Activated CD4-positive, alpha-beta T cell treated with anti-CD3 and anti-CD28 coated beads, Interleukin-2, Interleukin-4, amounts not matched to agents 100 ng/mL and 50 ng/mL, durations not matched to agents 16 hours and 8 hours (primary cell): ENCODE results near the gene CPN2.

Source experiments
- DNase-seq: peaks from one replicate; pipeline ENCODE4 v3.0.0-alpha.2; 2020; ENCODE audit warnings: low spot score

The CPN2 gene

DNA sequence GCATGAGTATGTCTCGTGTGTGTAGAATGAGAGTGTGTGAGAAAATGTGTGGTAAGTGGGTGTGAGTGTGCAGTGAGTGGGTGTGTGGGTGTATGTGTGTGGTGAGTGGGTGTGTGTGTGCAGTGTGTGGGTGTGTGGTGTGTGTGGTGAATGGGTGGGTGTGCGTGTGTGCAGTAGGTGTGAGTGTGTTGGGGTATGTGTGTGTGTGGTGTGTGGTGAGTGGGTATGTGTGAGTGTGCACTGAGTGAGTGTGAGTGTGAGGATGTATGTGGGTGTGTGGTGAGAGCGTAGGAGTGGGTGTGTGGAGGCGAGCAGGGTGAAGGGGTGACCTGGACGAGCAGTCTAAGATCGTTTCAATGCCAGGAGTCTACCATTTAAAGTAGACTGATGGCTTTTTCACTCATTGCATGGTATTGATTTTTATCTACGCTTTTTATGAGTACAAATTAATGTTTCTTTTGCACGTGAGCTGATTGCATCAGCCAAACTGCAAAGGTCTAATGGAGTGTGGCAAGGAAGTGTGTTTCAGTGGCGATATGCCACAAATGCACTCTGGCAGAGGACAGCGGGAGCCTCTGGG is 1.6 kb upstream of the CPN2 start:
- no peak for DNase-seq

DNA sequence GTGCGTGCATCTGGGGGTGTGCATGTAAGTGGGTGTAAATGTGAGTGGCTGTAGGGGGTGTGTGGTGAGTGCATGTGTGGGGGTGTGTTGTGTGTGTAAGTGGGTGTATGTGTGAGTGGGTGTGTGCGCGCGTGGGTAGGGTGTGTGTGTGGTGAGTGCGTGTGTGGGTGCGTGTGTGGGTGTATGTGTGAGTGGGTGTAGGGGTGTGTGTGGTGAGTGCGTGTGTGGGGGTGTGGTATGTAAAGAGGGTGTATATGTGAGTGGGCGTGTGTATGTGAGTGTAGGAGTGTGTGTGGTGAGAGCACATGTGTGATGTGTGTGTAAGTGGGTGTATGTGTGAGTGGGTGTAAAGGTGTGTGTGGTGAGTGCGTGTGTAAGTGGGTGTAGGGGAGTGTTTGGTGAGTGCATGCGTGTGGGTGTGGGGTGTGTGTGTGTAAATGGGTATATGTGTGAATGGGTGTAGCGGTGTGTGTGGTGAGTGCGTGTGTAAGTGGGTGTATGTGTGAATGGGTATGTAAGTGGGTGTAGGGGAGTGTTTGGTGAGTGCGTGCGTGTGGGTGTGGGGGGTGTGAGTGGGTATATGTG is 916 bp upstream of the CPN2 start:
- no peak for DNase-seq

DNA sequence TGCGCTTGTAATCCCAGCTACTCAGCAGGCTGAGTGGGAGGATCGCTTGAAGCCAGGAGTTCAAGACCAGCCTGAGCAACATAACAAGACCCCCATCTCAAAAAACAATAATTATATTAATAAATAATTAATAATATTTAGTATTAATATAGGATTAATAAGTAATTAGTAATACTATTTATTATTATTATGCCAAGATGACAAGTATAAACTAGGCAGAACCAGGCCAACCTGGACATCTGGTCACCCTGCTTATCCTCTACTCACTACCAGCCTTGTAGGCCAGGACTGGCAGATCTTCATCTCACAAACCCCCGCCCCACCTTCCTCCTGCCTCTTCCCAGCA is 429 bp downstream of the CPN2 start:
- DNase-seq, result no peak

DNA sequence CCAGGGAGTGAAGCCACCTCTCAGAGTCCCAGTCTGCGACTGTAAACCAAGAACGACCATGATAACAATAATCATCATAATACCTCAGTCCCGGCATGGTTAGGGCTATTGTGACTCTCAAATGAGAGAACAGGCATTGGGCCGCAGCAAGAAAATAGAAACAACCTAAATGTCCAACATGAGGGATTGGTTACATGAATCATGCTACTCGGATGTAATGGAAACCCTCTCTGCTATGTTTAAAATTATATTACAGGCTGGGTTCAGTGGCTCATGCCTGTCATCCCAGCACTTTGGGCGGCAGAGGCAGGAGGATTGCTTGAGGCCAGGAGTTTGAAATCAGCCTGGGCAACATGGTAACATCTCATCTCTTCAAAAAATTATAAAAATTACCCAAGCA is 2.8 kb downstream of the CPN2 start:
- DNase-seq, result no peak

DNA sequence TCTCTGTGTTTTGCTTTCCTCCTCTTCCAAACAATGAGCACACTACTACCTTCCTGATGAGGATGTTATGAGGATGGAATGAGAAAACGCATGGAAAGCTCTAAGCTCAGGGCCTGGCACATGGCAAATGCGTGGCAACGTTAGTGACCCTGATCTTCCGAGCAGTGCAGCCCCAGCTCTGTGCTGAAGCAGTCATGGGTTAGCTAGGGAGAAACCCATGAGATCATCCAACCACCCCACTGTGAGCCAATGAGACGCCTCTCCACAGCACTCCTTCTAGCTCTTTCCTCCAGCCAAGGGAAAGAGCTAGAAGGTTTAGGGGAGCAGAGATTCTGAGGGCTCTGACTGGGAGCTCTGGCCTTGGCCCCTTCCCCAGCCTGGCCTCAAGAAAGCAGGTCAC is 4.5 kb downstream of the CPN2 start:
- DNase-seq, result no peak

DNA sequence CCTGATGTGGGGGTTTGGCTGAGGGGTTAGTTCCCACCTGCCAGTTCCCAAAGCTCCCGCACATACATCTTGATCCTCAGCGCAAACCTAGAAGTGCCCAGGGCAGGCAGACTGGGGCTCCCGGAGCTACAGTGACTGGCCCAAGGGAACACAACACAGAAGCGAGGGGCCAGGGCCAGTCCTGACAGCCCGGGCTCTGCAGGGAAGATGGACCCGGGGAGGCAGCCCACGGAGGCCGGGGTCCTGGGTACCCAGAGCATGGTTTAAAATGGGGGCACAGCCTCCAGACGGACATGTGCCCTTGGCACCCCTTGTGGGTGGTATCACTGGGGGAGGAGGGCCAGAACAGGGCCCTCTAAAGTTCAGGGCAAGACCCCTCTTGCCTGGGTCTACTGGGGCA is 5.1 kb downstream of the CPN2 start:
- no peak for DNase-seq

DNA sequence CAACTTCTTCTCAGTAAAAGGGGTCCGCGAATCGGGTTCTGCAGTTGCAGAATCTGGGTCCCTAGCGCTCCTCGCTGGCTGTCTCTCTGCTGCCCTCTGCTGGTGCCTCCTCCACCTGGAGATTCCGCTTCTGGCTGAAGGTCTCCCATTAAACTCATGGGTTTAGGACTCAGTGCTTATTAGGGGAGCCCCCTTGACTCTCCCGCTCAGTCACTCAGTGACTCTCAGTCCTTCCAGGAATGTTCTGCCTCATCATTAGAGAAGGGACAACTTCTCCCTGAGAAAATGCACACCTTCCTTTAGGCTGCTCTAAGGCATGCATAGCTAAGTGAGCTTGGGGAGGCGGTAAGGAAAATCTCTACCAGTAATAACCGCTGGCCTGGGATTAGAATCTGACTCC is 7.1 kb downstream of the CPN2 start:
- DNase-seq, result peak; percentile 68

DNA sequence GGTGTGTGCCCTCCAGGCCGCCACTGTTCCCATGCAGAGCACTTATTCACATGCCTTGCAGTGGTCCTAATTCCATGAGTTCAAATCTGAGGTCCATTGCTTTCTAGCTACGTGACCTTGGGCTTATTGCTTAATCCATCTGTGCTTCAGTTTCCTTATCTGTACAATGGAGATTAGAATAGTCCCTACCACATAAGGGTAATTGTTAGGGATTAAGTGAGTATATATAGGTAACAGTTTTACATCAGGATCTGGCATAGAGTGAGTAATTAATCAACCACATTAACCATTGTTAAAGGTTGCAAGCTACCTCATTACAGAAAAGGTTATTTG is 7.6 kb downstream of the CPN2 start:
- DNase-seq, result no peak

DNA sequence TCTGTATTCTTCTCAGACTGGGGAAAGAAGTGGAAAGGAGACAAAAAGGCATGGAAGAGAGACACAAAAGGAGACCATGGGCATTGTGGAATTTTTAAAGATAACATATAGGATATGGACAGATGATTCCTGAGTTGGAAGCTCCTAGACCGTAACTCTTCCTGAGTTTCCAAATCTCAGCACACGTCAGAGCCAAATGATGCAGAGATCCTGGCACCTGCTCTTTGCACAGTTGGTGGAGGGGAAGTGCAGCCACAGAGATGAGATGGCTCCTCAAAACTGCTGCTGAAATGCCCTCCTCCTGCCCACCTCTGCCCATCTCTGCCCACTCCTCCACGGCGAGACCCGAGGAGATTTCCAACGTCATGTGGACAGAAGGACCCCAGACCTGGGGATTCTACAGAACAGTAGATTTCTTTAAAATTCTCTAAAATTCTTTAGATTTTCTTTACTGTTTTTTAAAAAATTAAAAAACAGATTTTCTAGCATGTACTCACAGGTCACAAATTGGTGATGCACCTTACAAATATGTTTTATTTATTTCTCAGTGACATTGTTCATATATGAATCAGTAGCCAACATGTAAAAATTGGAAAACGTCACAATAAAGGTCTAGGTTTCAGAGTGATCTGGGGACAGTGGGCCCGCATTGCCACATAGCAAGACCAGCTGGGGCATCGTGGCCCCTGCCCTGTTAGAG is 8.1 kb downstream of the CPN2 start:
- DNase-seq, result no peak

DNA sequence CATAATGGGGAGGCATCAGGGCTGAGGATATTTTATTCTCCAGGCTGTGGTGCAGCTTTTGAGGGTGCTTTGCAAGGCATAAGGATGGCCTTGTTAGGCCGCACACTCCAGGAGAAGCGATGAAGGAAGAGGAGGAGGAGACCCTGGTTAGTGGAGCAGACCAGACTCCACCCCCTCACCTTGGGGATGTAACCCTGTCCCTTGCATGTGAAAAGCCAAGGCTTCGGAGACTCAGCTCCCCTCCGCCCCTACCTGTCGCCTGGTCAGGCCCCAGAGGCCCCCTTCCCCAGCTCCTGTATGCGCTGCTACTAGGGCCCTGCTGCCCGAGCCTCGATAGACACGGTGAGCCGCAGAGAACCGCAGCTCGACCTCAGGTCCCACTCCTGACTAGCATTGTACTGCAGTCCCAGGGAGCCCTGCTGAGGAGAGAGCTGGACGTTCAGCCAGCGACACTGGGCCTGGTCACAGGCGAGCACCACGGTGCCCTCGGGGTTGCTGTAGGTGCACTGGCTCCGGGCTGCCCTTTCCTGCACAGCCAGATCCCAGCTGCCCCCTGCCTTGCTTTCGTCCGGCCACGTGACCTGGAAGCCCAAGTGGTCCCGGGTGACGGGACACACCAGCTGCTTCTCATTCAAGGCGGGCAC is 10.2 kb downstream of the CPN2 start:
- no peak for DNase-seq

DNA sequence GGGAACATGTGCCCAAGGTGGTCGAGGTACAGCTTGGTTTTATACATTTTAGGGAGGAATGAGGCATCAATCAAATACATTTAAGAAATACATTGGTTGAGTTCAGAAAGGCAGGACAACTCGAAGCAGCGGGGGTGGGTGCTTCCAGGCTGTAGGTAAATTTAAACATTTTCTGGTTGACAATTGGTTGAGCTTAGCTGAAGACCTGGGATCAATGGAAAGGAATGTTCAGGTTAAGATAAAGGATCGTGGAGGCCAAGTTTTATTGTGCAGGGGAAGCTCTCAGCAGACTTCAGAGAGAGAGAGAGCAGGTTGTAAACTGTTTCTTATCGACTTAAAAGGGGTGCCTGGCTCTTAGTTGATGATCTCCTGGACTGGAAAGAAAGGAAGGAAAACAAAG is 11.3 kb downstream of the CPN2 start:
- DNase-seq, result no peak

DNA sequence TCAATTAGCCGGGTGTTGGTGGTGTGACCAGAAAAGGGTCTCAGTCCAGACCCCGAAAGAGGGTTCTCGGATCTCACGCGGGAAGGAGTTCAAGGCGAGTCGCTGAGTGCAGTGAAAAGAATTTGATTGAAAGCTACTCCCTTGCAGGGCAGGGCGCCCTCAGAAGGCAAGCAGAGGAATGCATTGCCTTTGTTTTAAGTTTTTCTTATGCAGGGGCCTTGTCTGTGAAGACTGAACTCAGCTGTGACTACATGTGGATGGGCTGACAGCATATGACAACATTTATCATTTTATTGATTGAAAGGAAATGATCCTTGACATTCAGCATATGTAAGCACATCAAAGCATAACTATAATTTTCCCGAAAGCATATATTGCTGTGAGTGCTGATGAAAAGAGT is 11.8 kb downstream of the CPN2 start:
- no peak for DNase-seq

DNA sequence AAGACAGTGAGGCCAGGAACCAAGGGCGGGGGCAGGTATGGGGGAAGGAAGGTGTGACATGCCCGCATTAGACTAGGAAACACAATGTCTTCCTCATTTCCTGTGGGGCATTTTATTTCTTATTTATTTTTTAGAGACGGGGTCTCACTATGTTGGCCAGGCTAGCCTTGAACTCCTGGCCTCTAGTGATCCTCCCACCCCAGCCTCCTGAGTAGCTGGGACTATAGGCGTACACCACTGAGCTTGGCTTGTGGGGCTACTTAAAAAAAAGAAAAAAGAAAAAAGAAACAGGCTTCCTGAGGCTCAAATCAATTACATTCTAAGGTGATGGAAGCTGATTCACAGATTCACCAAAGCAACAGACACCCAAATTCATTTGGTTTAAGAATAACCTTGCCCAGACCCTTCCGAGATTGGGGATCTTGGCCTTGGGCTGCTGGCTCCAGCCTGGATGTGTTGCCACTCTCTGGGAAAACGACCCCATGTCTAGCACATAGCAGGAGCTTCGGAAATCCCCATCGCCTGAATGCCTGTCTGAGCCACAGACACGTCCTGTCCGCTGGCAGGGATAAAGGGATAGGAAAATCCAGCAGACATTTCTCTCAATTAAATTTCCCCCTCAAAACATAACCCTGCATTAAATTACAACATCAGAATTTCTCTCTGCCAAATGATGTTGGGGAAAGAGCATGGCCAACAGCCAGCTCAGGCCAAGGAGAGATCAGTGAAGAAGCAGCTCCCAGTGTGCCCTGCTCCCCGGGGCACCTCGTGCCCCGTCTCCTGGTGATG is 13.0 kb downstream of the CPN2 start:
- no peak for DNase-seq

DNA sequence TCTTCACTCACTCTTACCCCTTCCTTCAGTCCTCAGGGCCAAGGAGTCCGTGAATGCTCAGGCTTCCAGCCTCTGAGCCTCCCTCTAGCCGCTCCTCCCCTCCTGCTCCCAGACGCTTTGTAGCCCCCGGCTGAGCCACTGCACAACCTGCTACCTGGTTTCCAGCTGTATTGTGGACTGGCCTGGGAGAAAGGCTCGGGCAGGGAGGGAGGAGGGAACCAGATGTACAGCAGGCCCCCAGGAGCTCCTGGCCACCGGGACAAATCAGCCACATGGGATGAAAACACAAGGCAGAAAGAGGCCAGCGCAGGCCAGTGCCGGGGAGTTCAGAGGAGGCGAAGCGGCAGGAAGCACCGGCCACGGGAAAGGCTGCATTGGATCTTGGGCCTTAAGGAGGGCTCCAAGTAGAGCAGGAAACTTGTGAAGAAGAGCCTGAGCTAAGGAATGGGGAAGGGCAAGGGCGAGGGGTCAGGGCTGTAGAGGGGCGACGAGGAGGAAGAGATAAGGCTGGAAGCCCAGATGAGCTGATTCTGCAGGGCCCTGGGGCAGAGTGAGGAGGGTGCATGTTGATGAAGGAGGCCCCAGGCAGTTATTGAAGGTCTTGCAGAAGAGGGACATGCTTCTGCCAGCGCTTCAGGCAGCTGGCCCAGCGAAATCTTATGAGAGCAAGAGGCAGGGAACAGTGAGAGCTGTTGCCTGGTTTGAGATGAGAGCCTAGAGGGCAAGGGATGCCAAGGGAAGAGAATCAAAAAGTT is 14.3 kb downstream of the CPN2 start:
- no peak for DNase-seq

DNA sequence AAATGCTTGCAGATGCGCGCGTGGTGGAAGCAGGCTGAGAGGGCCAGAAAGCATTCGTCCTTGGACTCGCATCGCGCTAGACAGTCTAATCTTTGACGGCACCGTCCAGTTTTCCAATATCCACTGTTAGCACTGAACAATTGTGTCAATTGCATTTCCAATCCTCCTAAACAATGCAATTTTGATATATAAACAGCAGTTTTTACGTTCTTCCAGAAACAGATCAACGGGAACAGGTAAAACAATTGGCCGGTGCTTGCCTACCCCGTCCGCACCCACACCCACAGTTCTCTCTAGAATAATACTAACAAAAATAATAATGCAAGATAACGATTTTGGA is 17.2 kb downstream of the CPN2 start:
- DNase-seq, result no peak

DNA sequence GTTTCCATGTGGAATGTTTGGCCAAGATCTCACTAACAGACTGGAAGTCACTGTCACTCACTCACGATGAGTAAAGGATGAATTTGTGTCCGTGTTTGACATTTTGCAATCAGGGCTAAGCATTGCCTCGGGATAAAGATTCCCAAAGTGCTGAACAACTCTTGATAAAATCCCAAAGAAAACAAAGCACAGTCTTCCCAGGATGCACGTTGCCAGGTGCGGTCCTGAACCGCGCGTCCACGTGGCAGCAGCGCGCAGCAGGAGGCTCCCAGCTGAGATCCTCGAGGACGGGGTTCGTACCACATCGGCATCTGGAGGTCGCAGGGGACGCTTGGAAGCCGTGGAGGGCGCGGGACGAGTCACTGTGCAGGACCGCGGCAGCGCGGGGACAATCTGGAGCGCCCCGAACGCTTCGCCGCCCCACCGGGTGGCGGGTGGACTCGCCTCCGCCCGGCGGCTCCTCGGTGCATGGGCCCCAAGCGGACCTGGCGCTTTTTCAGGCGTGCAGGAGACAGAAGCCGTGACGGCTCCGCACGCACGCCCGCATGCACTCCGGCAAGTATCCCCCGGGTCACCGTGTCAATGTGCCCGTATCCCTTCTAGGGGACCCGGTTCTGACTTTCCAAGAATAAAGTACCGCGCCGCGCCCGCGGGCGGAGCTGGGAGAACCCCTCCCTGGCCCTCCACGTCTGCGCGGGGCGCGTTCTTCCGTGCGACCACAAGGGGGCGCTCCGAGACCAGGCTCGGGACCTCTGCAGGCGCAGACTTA is 17.7 kb downstream of the CPN2 start:
- DNase-seq, result peak; percentile 91

DNA sequence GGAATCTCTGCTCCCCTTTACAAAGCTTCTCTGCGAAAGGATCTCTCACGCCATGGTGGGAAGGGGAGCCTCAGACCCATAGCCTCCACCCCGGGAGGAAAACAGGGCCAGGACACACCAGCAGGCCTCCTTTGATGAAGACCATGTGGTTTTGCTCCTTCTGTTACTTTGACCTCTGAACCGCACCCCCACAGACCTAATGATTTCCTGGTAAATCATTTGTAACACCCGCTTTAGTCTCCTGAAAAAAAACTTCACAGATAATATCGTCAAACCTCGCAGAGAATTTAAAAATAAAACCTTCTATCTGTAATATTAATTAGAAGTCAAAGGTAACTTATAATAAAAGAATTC is 18.3 kb downstream of the CPN2 start:
- DNase-seq, result no peak

DNA sequence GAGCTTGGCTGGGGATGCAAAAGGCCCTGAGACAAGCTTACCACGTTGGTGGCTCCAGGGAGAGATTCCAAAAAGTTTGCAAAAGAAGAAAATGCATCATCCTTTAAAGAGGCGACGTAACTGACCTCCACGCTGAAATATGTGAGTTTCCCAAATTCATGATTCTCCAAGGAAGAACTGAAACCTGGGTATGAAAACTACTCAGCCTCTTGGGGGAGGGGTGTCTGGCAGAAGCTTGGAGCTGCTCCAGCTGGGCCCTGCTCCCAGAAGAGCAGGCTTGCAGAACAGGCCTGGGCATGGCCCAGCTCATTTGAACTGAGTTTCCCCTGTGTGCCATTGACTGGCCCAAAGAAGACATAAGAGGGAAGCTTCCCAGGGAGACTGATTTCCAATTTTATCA is 20.5 kb downstream of the CPN2 start:
- DNase-seq, result no peak

DNA sequence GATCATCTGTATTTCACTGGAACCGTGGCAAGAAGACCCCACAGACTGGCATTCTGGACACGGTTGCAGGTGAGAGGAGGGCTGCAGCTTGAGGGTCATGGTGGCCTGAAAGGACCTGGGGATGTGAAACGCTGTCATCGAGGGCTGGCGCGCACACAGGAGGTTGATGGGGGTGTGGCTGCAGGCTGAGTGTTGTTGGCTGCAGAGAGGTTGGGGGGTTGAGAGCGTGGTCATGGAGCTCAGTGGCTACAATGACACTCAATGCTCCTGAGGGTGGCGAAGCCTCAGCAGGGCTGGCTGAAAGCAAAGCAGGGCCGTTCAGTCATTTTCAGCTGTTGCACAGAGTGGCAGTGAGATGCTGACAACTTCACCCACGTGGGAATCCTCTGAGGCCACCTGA is 21.0 kb downstream of the CPN2 start:
- DNase-seq, result no peak

DNA sequence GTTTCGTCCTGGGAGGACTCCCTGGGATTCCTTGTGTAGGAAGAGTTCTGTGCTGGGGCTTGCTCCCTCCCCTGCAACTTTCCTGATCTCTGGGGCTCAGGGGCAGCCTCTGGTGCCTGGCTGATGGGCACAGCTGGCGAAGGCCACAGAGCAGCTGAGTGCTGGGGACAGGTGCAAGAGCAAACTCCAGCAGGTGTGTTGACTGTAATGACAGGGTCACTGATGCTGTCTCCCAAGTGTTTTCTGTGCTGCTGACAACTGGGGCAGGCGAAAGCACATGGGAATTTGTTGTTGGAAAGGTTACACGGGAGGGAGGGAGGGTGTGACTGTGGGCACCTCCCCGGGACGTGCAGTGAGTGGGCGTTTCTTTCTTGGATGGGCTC is 21.6 kb downstream of the CPN2 start:
- DNase-seq, result no peak

DNA sequence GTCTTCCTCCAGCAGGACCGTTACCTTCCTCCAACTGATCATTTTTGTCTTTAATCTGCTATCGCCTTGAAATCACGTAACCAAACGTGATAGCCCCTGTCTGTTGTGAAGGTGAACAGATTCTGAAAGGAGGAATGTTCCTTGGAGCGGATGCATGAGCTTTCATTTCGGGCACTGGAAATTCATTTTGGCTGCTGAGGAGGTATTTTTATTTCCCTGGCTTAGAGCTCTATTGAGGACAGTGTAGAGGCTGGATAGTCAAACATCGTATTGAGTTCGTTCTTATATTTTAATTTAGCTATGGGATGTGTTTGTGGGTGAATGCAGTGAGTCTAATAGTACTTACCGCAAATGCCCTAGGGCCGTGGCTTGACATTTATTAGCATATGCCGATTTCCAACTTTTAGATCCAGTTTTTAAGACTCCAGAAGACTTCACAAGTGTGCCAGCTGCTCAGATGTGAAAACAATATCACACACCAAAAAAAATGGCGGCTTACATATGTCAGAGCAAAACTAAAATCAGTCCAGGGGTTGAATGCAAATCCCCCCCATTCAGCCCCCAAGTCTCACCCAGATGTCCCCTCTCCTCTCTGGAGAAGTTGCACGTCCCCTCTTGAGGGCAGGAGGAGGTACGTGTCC is 22.1 kb downstream of the CPN2 start:
- DNase-seq, result no peak
